ENCODE measurements around the gene NTSR1. TPM values are rescaled to one million over a fixed set of nuclear protein-coding genes. Genes with fewer than 3 reads are reported as not detected.

Gene NTSR1
- total RNA-seq, 1 experiment from 2014 or later, result 44.1 TPM

DNA sequence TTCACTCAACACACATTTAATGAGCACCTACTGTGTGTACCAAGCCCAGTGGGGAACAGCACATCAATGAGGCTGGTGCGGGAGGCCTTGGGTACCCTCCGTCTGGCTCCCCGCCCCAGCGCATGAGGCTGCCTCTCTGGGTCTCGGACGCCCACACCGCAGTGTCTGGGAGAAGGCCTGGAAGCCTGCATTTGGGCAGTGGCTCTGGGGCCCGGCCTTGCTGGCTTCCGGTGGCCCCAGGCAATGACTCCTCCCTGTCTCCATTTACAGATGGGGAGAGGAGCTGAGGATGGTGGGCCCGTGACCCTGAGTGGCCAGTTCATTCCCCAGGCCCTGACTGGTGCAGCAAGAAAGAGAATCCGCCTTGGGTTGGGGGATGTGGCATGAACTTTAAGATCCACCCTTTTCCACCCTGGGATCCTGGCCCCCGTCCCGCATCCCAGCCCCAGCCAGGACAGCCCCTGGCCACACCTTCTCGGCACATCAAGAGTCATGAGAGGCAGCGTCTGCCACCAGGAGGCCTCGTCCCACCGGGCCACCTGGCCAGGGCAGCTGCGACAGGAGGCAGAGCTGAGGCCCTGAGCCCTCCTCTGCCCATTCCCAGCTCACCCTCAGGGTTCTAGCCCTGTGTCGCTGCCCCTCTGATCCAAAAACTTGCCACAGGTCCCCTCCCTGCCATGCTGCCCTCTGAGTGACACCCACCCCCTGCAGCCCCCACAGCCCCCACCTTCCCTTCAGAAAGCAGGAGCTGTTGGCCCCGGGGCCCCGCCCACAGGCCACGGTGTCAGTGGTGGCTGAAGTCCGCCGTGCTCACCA lies 70.2 kb downstream of the NTSR1 start:
- in situ Hi-C loops (cut with HindIII; ENCODE audit: low pct_unique_long_range_greater_than_20kb, low sequenced_read_pairs), result no loop called here
- TF ChIP-seq CTCF (IDR thresholded peaks at IDR 0.05), result no peak
- TF ChIP-seq TCF7L2 (IDR thresholded peaks at IDR 0.05; ENCODE audit: low read depth, low read length), result no peak
- TF ChIP-seq SIN3A (IDR thresholded peaks at IDR 0.05; ENCODE audit: borderline replicate concordance, insufficient read depth, low read depth, low read length), result no peak
- TF ChIP-seq, protein P1, sequence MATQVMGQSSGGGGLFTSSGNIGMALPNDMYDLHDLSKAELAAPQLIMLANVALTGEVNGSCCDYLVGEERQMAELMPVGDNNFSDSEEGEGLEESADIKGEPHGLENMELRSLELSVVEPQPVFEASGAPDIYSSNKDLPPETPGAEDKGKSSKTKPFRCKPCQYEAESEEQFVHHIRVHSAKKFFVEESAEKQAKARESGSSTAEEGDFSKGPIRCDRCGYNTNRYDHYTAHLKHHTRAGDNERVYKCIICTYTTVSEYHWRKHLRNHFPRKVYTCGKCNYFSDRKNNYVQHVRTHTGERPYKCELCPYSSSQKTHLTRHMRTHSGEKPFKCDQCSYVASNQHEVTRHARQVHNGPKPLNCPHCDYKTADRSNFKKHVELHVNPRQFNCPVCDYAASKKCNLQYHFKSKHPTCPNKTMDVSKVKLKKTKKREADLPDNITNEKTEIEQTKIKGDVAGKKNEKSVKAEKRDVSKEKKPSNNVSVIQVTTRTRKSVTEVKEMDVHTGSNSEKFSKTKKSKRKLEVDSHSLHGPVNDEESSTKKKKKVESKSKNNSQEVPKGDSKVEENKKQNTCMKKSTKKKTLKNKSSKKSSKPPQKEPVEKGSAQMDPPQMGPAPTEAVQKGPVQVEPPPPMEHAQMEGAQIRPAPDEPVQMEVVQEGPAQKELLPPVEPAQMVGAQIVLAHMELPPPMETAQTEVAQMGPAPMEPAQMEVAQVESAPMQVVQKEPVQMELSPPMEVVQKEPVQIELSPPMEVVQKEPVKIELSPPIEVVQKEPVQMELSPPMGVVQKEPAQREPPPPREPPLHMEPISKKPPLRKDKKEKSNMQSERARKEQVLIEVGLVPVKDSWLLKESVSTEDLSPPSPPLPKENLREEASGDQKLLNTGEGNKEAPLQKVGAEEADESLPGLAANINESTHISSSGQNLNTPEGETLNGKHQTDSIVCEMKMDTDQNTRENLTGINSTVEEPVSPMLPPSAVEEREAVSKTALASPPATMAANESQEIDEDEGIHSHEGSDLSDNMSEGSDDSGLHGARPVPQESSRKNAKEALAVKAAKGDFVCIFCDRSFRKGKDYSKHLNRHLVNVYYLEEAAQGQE (IDR thresholded peaks at IDR 0.05; ENCODE audit: insufficient read depth in 1 of 2, low read depth in 2 of 2, low read length in 1 of 2), result no peak
- TF ChIP-seq POLR2AphosphoS5 (IDR thresholded peaks at IDR 0.05; ENCODE audit: low read depth, low read length), result no peak
- Histone ChIP-seq H3K27ac (ENCODE audit: low read length) (no peak overlapping the region), H3K36me3 (ENCODE audit: control insufficient read depth, insufficient read depth, low read length) (no peaks in the 10 kb centered on the region; the same call in 1 of the 2 replicates), H3K9me3 (ENCODE audit: control insufficient read depth, insufficient read depth, low read depth, low read length) (no peaks in the 10 kb centered on the region), H3K27me3 (ENCODE audit: control insufficient read depth, insufficient read depth, low read length) (no peaks in the 10 kb centered on the region), H3K4me3 (ENCODE audit: low read depth in 2 of 2, low read length in 2 of 2) (no peak overlapping the region), H3K4me1 (ENCODE audit: control insufficient read depth, insufficient read depth, low read length) (no peaks in the 10 kb centered on the region; the same call in 1 of the 2 replicates)
- DNase-seq (ENCODE audit: low read depth, low spot score), result no peak
- peak; percentile 67 for ATAC-seq
- no TSS peak for BruUV-seq (replicated peaks)
- CTCF ChIA-PET, result interaction anchor here (0.7 kb wide), 1 partner anchor 70 kb away, joined by 10 read pairs; the partner anchor contains the start of gene NTSR1
- intact Hi-C loops (cut with micrococcal nuclease; ENCODE audit: unreplicated experiment), result no loop called here
- POLR2A ChIA-PET, result interaction anchor here (0.6 kb wide), 1 partner anchor 10 kb away, joined by 6 read pairs; no protein-coding TSS in a partner anchor

- ChIA-PET CTCF (interaction anchor here (0.7 kb wide), 1 partner anchor 71 kb away, joined by 10 read pairs; the partner anchor contains the start of gene NTSR1), POLR2A (interaction anchor here (0.6 kb wide), 1 partner anchor 9 kb away, joined by 6 read pairs; no protein-coding TSS in a partner anchor)
- Histone ChIP-seq H3K4me1 (ENCODE audit: control insufficient read depth, insufficient read depth, low read length) (no peaks in the 10 kb centered on the region; the same call in 1 of the 2 replicates), H3K4me3 (ENCODE audit: low read depth in 2 of 2, low read length in 2 of 2) (no peak overlapping the region), H3K36me3 (ENCODE audit: control insufficient read depth, insufficient read depth, low read length) (no peaks in the 10 kb centered on the region; the same call in 1 of the 2 replicates), H3K9me3 (ENCODE audit: control insufficient read depth, insufficient read depth, low read depth, low read length) (no peaks in the 10 kb centered on the region), H3K27ac (ENCODE audit: low read length) (no peak overlapping the region), H3K27me3 (ENCODE audit: control insufficient read depth, insufficient read depth, low read length) (no peaks in the 10 kb centered on the region)
- intact Hi-C loops (cut with micrococcal nuclease; ENCODE audit: unreplicated experiment) (no loop called here), in situ Hi-C loops (cut with HindIII; ENCODE audit: low pct_unique_long_range_greater_than_20kb, low sequenced_read_pairs) (no loop called here)
- BruUV-seq (replicated peaks), result no TSS peak
- DNase-seq (ENCODE audit: low read depth, low spot score), result no peak
- no peak for ATAC-seq
- TF ChIP-seq SIN3A (IDR thresholded peaks at IDR 0.05; ENCODE audit: borderline replicate concordance, insufficient read depth, low read depth, low read length), result no peak
- no peak for TF ChIP-seq TCF7L2 (IDR thresholded peaks at IDR 0.05; ENCODE audit: low read depth, low read length)
- TF ChIP-seq POLR2AphosphoS5 (IDR thresholded peaks at IDR 0.05; ENCODE audit: low read depth, low read length), result no peak
- TF ChIP-seq, protein P1 (IDR thresholded peaks at IDR 0.05; ENCODE audit: insufficient read depth in 1 of 2, low read depth in 2 of 2, low read length in 1 of 2), result no peak
- TF ChIP-seq CTCF (IDR thresholded peaks at IDR 0.05), result no peak
Observed at GRCh38 chr20:62779417-62779685, 70.7 kb downstream of the NTSR1 start.

Data from Panc1 (cell line).